K562 (cell line): ENCODE data around the gene PRKCE. TPM values are rescaled to one million over a fixed set of nuclear protein-coding genes. Genes with fewer than 3 reads are reported as not detected.

Experiments used
- BRCA1 ChIP-seq, 2 experiments: fragments of 450-650 bp in 1 of 2; sonication (generic) in 1 of 2; formaldehyde crosslinking in 1 of 2; IDR thresholded peaks; 2 replicates each; pipeline versions ENCODE4 v1.5.0 to v1.6.1; 2017 to 2020; ENCODE audit warnings: mild to moderate bottlenecking in 1 of 2, missing genetic modification reagents in 1 of 2
- CTBP1 ChIP-seq: fragments of 450-650 bp; IDR thresholded peaks from 2 replicates; pipeline ENCODE4 v1.6.1; 2016; ENCODE audit warnings: borderline replicate concordance
- CTCFL ChIP-seq: IDR thresholded peaks from 2 replicates; pipeline ENCODE4 v1.6.1; 2011; ENCODE audit warnings: borderline replicate concordance, low read depth, mild to moderate bottlenecking, moderate library complexity, low read length; ENCODE audit not compliant: insufficient read depth, poor library complexity, severe bottlenecking
- HNRNPLL ChIP-seq: fragments of 200-400 bp; formaldehyde crosslinking; IDR thresholded peaks from 2 replicates; pipeline ENCODE4 v1.6.1; 2017; ENCODE audit warnings: low read length, low read depth, mild to moderate bottlenecking; ENCODE audit not compliant: poor library complexity, severe bottlenecking
- ILF3 ChIP-seq: fragments of 450-650 bp; IDR thresholded peaks from 2 replicates; pipeline ENCODE4 v1.6.1; 2018; ENCODE audit warnings: antibody characterized with exemption, mild to moderate bottlenecking, moderate library complexity, borderline replicate concordance
- MAZ ChIP-seq, 2 experiments: fragments of 450-650 bp in 1 of 2; sonication (generic) in 1 of 2; formaldehyde crosslinking; IDR thresholded peaks in 1 of 2; conservative IDR thresholded peaks in 1 of 2; 2 replicates each; pipeline versions ENCODE4 v1.4.0 to v1.5.0; 2020; ENCODE audit warnings: mild to moderate bottlenecking in 1 of 2, missing genetic modification reagents in 1 of 2
- MCM7 ChIP-seq, 2 experiments: fragments of 450-650 bp; IDR thresholded peaks; 2 replicates each; pipeline ENCODE4 v1.6.1; 2016 to 2018
- SMC3 ChIP-seq: conservative IDR thresholded peaks from 2 replicates; pipeline ENCODE4 v1.6.1; 2011; ENCODE audit warnings: low read depth, low read length, improper control_type of control experiment; ENCODE audit not compliant: insufficient read depth
- SNRNP70 ChIP-seq: fragments of 200-400 bp; formaldehyde crosslinking; optimal IDR thresholded peaks from 2 replicates; pipeline ENCODE3; 2017; ENCODE audit warnings: low read depth, low read length
- ZBTB40 ChIP-seq, 2 experiments: fragments of 450-650 bp in 1 of 2; sonication (generic) in 1 of 2; formaldehyde crosslinking in 1 of 2; IDR thresholded peaks; 2 replicates each; pipeline versions ENCODE4 v1.7.1 to v1.9.0; 2016 to 2022; ENCODE audit warnings: inconsistent platforms in 1 of 2, mild to moderate bottlenecking in 1 of 2, missing genetic modification reagents in 1 of 2
- ZFP91 ChIP-seq: sonication (generic); formaldehyde crosslinking; IDR thresholded peaks from 2 replicates; pipeline ENCODE4 v1.8.0; 2022; ENCODE audit warnings: mild to moderate bottlenecking, missing genetic modification reagents
- ZNF41 ChIP-seq: fragments of 250-450 bp; sonication (Bioruptor Pico); conservative IDR thresholded peaks from 2 replicates; pipeline ENCODE4 v1.4.0; 2020; ENCODE audit warnings: mild to moderate bottlenecking
- polyA plus RNA-seq, 8 experiments: library from polyadenylated mRNA; depleted of rRNA in 4 of 8; stranded (reverse) in 5 of 8; unstranded in 3 of 8; fragments of >200 nt; fragmentation: Nextera tagmentation in 2 of 8; fragmentation: Illumina TruSeq in 1 of 8; extraction: Ambion mirVana in 2 of 8; extraction: Trizol in 1 of 8; gene quantifications; 2 replicates each; pipeline versions ENCODE4 v1.2.1 to v1.2.3, GENCODE V29; 2011 to 2014; ENCODE audit warnings: inconsistent platforms in 1 of 8, missing spikeins in 1 of 8
- total RNA-seq, 7 experiments: library from RNA; depleted of rRNA in 6 of 7; stranded (reverse); fragments of >200 nt in 6 of 7; fragmentation: Illumina TruSeq in 2 of 7; extraction: Trizol in 2 of 7; gene quantifications; 2 replicates each; pipeline versions ENCODE4 v1.2.1 to v1.2.3, GENCODE V29; 2011 to 2021; ENCODE audit warnings: low replicate concordance in 1 of 7

Gene PRKCE
- total and polyA plus RNA-seq, 9 of the 15 experiments (the other 6 are each of a cell fraction or from before 2014, with no cell fraction given) = 0.06 to 1.0 (median 0.22) TPM; not detected in 1

- no peak for TF ChIP-seq ZNF41 (CRISPR knock-in tag)
- TF ChIP-seq CTBP1 = peak; percentile 19; the same call in 1 of the 2 replicates
- no peak for TF ChIP-seq ZFP91 (CRISPR knock-in tag)
- peak; percentile 48 to 56; a peak in 2 of 4 replicates for TF ChIP-seq MAZ (CRISPR knock-in tag; conservative IDR thresholded peaks at IDR 0.05 in 1 of 2, IDR thresholded peaks at IDR 0.05 in 1 of 2)
- TF ChIP-seq BRCA1 (IDR thresholded peaks at IDR 0.05) = no peak
- TF ChIP-seq BRCA1 (CRISPR knock-in tag; IDR thresholded peaks at IDR 0.05) = no peak
- TF ChIP-seq MCM7 (IDR thresholded peaks at IDR 0.05) = no peak
- peak; percentile 48 for TF ChIP-seq CTCFL
- TF ChIP-seq HNRNPLL = peak; percentile 48
- no peak for TF ChIP-seq ILF3
- no peak for TF ChIP-seq SNRNP70
- TF ChIP-seq ZBTB40 (IDR thresholded peaks at IDR 0.05) = no peak
- TF ChIP-seq ZBTB40 (CRISPR knock-in tag; IDR thresholded peaks at IDR 0.05) = no peak
- peak; percentile 91 for TF ChIP-seq SMC3
Measured at GRCh38 chr2:45643543-45644542, 7.6 kb upstream of the PRKCE start (continued).
